Duodenal mucosa (tissue), 2 donors: ENCODE results near the gene SECTM1.

Source experiments
- H3K27ac ChIP-seq: one replicate; pipeline ENCODE4 v1.7.0; 2013; ENCODE audit warnings: low read depth, low read length
- H3K27me3 ChIP-seq, 2 donors: one replicate each; pipeline ENCODE4 v1.7.0; 2013; ENCODE audit warnings: low read length in 2 of 2, control low read depth in 1 of 2; ENCODE audit not compliant: insufficient read depth in 2 of 2, control insufficient read depth in 1 of 2
- H3K36me3 ChIP-seq, 2 donors: one replicate each; pipeline ENCODE4 v1.7.0; 2013; ENCODE audit warnings: low read length in 2 of 2, control low read depth in 1 of 2; ENCODE audit not compliant: insufficient read depth in 2 of 2, control insufficient read depth in 1 of 2
- H3K4me1 ChIP-seq, 2 donors: one replicate each; pipeline ENCODE4 v1.7.0; 2013; ENCODE audit warnings: low read length in 2 of 2, control low read depth in 1 of 2; ENCODE audit not compliant: insufficient read depth in 2 of 2, control insufficient read depth in 1 of 2
- H3K4me3 ChIP-seq, 2 donors: one replicate each; pipeline ENCODE4 v1.7.0; 2013; ENCODE audit warnings: low read length in 2 of 2, low read depth in 1 of 2
- H3K9ac ChIP-seq, 2 donors: one replicate each; pipeline ENCODE4 v1.7.0; 2013; ENCODE audit warnings: low read length in 2 of 2, low read depth in 1 of 2
- H3K9me3 ChIP-seq, 2 donors: one replicate each; pipeline ENCODE4 v1.7.0; 2013; ENCODE audit warnings: low read length in 2 of 2, control low read depth in 1 of 2; ENCODE audit not compliant: control insufficient read depth in 1 of 2

The SECTM1 gene

DNA sequence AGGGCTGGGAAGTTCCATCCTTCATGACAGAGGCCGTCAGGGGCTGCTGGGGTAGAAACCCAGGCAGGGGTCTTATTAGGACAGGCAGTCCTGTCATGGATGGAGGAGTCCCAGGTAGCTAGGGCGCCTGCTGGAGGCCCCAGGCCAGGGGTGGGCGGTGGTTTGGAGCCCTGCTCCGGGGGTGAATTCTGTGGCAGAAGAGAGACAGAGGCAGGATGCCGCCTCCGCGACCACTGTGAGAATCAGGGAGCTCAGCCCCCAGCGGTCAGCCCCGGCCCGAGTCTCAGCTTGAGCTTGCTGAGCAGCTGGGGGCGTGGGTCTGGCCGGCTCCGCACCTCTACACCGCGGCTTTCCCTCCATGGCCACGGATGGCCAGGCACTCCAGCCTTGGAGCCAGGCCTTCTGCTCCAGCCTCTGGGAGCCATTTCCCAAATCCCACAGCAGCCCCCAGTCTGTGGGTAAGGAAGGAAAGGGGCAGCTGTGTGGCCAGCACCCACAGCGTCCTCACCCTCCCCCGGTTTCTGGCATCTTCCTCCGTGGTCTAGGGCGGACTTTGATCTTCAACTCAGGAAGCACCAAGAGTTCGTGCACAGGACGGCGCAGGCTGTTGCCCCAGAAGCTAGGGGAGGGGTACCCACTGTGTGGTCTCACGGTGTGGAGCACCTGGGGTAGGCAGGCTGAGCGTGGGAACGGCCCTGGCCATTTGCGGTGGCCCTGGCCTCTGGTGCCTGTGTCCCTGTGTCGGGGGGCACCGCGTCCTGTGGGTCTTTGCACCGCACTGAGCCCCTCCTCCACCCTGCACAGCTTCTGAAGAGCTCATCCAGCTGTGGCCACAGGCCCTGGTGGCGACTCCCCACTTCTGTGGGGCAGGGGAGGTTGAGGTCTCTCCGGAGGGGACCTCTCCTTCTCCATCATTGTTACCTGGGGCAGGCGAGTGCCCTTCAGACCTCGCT lies 30.3 kb downstream of the SECTM1 start:
- Histone ChIP-seq H3K4me3 (no peak overlapping the region), H3K27ac (no peak overlapping the region), H3K9me3 (no peaks in the 10 kb centered on the region)

GRCh38 chr17:82302568-82302963 lies 31.0 kb downstream of the SECTM1 start:
- no peak overlapping the region for H3K4me3 ChIP-seq
- H3K9me3 ChIP-seq: no peaks in the 10 kb centered on the region
- H3K27ac ChIP-seq: no peak overlapping the region
- peaks cover 26 to 34% of the 10 kb centered on the region in 2 donors for H3K4me1 ChIP-seq
- H3K9ac ChIP-seq: no peak overlapping the region
- no peaks in the 10 kb centered on the region for H3K27me3 ChIP-seq
- no peaks in the 10 kb centered on the region for H3K36me3 ChIP-seq

More for the DNA sequence above, 30.3 kb downstream of the SECTM1 start:
- no peaks in the 10 kb centered on the region for H3K36me3 ChIP-seq
- H3K9ac ChIP-seq: no peak overlapping the region
- no peaks in the 10 kb centered on the region for H3K27me3 ChIP-seq
- H3K4me1 ChIP-seq: peaks cover 22 to 27% of the 10 kb centered on the region in 2 donors

GRCh38 chr17:82301916-82302567 lies 31.5 kb downstream of the SECTM1 start:
- Histone ChIP-seq H3K27me3 (no peaks in the 10 kb centered on the region), H3K4me1 (peaks cover 31 to 39% of the 10 kb centered on the region in 2 donors), H3K9me3 (no peaks in the 10 kb centered on the region), H3K36me3 (no peaks in the 10 kb centered on the region), H3K27ac (no peak overlapping the region), H3K9ac (peak overlapping the region in 1 of 2 donors; percentile 25), H3K4me3 (no peak overlapping the region)

DNA sequence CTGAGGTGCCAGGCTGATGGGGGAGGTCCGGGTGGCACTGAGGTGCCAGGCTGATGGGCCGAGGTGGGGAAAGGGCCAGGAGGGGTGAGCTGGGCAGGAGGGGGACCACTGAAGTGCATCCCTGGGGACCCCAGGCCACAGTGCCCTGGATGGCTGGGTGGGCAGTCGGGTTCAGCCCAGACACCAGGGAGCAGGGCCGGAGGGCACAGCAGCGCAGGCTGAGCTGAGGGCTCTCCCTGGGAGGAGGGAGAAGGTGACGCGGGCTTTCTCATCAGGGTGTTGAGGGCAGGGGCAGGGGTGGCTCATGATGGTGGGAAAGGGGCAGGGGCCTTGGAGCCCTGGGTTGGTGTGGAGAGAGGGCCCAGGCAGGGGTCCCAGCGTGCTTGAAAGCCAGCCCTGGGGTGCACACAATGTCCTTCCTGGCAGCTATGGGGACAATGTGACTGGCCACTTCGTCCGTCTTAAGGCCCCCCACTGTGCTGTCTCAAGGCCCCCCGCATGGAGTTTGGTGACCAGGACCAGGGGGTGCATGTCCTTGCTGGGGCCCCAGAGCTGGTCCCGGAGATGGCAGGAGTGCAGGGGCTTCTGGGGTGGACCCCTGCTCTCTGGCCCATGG lies 32.2 kb downstream of the SECTM1 start:
- Histone ChIP-seq H3K9me3 (no peaks in the 10 kb centered on the region), H3K9ac (peak overlapping the region in 1 of 2 donors; percentile 25), H3K36me3 (no peaks in the 10 kb centered on the region), H3K4me1 (peaks cover 38 to 46% of the 10 kb centered on the region in 2 donors), H3K27ac (no peak overlapping the region), H3K27me3 (no peaks in the 10 kb centered on the region), H3K4me3 (no peak overlapping the region)

DNA sequence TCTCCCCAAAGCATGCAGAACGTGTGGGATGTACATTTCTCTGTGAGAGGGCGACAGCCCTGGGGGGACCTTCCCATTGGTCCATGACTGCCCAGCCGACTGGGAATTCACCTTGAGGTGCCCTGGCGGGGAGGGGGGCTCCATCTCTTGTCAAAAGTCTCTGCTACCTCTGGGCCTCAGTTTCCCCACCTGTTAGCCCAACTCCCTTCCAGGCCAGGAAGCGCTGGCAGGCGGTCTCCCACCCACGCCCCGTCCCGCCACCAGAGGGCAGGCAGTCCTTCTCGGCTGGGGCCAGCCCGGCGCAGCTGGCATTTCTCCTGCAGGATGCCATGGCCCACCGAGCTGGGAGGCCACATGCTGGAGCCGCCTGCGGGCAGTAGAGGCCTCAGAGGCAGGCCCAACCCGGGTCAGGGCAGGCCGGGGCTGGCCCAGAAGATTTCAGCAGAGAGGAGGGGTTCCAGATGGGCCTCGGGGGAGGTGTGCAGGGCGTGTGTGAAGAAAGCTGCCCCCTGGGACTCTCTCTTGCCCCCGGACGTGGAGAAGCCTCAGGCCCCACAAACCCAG lies 32.8 kb downstream of the SECTM1 start:
- Histone ChIP-seq H3K4me3 (no peak overlapping the region), H3K36me3 (no peaks in the 10 kb centered on the region), H3K9me3 (no peaks in the 10 kb centered on the region), H3K27ac (no peak overlapping the region), H3K4me1 (peaks cover 41 to 49% of the 10 kb centered on the region in 2 donors), H3K27me3 (no peaks in the 10 kb centered on the region), H3K9ac (no peak overlapping the region)

GRCh38 chr17:82300228-82300627 lies 33.3 kb downstream of the SECTM1 start:
- no peak overlapping the region for H3K4me3 ChIP-seq
- H3K27me3 ChIP-seq: no peaks in the 10 kb centered on the region
- no peak overlapping the region for H3K9ac ChIP-seq
- H3K9me3 ChIP-seq: no peaks in the 10 kb centered on the region
- H3K36me3 ChIP-seq: no peaks in the 10 kb centered on the region
- H3K27ac ChIP-seq: no peak overlapping the region
- H3K4me1 ChIP-seq: peaks cover 44 to 52% of the 10 kb centered on the region in 2 donors

GRCh38 chr17:82299452-82299851 lies 34.1 kb downstream of the SECTM1 start:
- H3K4me1 ChIP-seq: peaks cover 51 to 59% of the 10 kb centered on the region in 2 donors
- H3K4me3 ChIP-seq: no peak overlapping the region
- H3K27me3 ChIP-seq: no peaks in the 10 kb centered on the region
- no peak overlapping the region for H3K9ac ChIP-seq
- H3K9me3 ChIP-seq: no peaks in the 10 kb centered on the region
- H3K27ac ChIP-seq: no peak overlapping the region
- H3K36me3 ChIP-seq: no peaks in the 10 kb centered on the region

DNA sequence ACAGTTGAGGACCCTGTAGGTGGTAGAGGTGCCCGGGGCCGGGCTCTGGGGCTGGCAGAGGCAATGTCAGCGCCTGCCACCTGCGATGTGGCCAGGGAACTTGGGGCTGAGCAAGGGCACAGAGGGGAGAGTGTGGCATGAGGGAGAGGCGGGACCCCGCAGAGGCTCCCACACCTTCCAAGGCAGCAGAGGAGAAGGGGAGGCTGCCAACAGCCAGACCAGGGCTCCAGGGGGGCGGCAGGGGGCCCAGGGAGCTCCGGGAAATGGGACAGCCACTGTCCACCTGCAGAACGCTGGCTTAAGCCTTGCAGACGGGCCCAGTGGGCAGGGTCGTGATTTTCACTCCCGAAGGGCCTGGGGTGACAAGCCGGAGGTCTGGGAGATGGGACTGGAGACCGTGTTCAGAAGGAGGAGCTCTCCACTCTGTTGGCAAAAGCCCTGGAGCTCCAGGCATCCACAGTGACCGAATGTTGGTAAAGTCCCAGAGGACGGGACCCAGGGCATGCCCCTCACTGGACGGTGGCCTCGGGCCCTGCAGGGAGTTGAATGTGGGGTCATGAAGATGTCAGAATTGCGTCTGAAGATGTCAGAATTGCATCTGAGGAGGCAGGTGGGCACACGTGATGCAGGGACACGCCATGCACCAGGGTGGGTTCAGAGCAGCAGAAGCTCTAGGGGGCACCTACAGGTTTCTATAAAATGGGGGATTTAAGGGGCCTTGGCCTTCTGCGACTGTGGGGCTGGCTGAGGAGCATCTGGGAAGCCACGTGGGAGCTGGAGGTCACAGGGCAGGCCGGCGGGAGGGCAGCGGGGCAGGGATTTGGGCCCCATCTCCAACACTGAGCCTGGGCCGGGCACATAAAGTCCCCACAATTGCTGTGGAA lies 34.8 kb downstream of the SECTM1 start:
- Histone ChIP-seq H3K27me3 (no peaks in the 10 kb centered on the region), H3K4me1 (peaks cover 58 to 66% of the 10 kb centered on the region in 2 donors)

More for the DNA sequence above, 34.8 kb downstream of the SECTM1 start:
- Histone ChIP-seq H3K27ac (peak overlapping the region; percentile 86), H3K9ac (peak overlapping the region; percentile 72 to 91), H3K4me3 (peak overlapping the region; percentile 58 to 84), H3K9me3 (no peaks in the 10 kb centered on the region), H3K36me3 (no peaks in the 10 kb centered on the region)
